C4-2B (cell line): Measurements from ENCODE around the gene SGSM1.

Experiments
- H3K27ac ChIP-seq: fragments of 450-650 bp; 2 replicates; pipeline ENCODE4 v1.5.1; 2017
- CTCF ChIP-seq: fragments of 450-650 bp; conservative IDR thresholded peaks from 2 replicates; pipeline ENCODE4 v1.5.1; 2017; ENCODE audit warnings: mild to moderate bottlenecking
- ZFX ChIP-seq: fragments of 450-650 bp; IDR thresholded peaks from 2 replicates; pipeline ENCODE4 v1.6.1; 2017

SGSM1 gene

GRCh38 chr22:24805790-24806662 is at the start of gene SGSM1:
TSS of gene SGSM1 (plus strand) at chr22:24806211. CDS start at chr22:24806326, 115 bp downstream.
- peak within 1 kb of the TSS; percentile 55 for H3K27ac ChIP-seq
- TF ChIP-seq ZFX, result no peak
- TF ChIP-seq CTCF, result no peak; the same call in 1 of the 2 replicates

GRCh38 chr22:24758164-24758799 is 47.7 kb upstream of the SGSM1 start:
- H3K27ac ChIP-seq, result no peak overlapping the region
- peak; percentile 93 for TF ChIP-seq CTCF
- no peak for TF ChIP-seq ZFX

GRCh38 chr22:24759765-24760164 is 46.2 kb upstream of the SGSM1 start:
- no peak overlapping the region for H3K27ac ChIP-seq
- TF ChIP-seq CTCF (no peak), ZFX (no peak)

GRCh38 chr22:24760708-24761306 is 45.2 kb upstream of the SGSM1 start:
- TF ChIP-seq CTCF, result no peak
- TF ChIP-seq ZFX, result no peak
- no peak overlapping the region for H3K27ac ChIP-seq

- TF ChIP-seq ZFX, result no peak
- TF ChIP-seq CTCF, result no peak
- 0 out of 2 replicates have a peak overlapping the region, but pooled peaks have one; percentile 5 for H3K27ac ChIP-seq
Measured at GRCh38 chr22:24761888-24762675, 43.9 kb upstream of the SGSM1 start.

GRCh38 chr22:24763872-24764485 is 42.0 kb upstream of the SGSM1 start:
- TF ChIP-seq ZFX, result no peak
- no peak for TF ChIP-seq CTCF
- H3K27ac ChIP-seq, result no peak overlapping the region
